SU-DHL-6 (cell line): Measurements from ENCODE around the gene DNALI1.

ENCODE experiments used
- CTCF ChIP-seq: fragments of 200-600 bp; sonication (generic); IDR thresholded peaks from one replicate; pipeline ENCODE4 v1.5.1; 2017; ENCODE audit warnings: antibody characterized with exemption, mild to moderate bottlenecking, low read length, moderate library complexity; ENCODE audit not compliant: insufficient read depth, poor library complexity, severe bottlenecking
- EZH2phosphoT487 ChIP-seq: fragments of 200-600 bp; sonication (generic), shearing (Covaris generic); conservative IDR thresholded peaks from 2 replicates; pipeline ENCODE4 v1.6.1; 2018; ENCODE audit warnings: mild to moderate bottlenecking, antibody characterized with exemption, low read length, moderate library complexity, mixed read lengths

DNA sequence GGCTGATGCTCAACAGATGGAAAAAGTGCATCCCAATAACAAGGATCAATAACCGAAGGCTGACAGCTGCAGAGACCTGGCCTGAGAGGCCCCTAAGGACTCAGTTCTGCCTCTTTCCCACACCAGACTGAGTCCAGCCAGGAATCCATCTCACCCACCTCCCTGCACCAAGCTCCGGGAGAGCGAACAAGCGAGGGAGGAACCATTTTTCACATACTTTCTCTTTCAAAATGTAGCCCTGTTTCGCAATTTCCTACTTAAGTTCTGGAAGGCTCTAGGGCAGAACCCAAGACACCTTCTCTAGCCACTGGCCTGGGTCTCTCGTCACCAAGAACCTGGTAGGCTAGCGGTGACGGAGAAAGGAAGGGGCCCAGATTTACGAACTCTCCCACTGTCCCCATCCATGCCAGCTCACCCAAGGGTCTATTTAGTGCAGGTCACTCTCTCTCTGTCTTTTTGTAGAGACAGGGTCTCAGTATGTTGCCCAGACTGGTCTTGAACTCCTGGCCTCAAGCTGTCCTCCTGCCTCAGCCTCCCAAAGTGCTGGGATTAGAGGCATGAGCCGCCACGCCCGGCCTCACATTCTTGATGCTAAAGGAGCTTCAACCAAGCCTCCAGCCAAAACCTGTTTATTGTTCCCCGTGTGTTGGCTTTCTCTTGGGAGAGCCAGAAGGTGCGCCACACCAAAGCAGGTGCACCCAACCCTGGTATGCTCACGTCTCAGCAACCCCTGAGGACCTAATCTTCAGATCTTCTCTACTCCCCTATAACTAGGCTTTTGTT, 49.9 kb downstream of the DNALI1 start:
- no peak for TF ChIP-seq CTCF
- TF ChIP-seq EZH2phosphoT487, result no peak
